HG03378 (cell line): Measurements from ENCODE around the gene SDHB.

Experiments used
- ATAC-seq: cut with Tn5 transposase; IDR thresholded peaks from one replicate; pipeline ENCODE4 v1.9.1; 2021; ENCODE audit warnings: mild to moderate bottlenecking, moderate library complexity; ENCODE audit not compliant: unreplicated experiment

The SDHB gene

DNA sequence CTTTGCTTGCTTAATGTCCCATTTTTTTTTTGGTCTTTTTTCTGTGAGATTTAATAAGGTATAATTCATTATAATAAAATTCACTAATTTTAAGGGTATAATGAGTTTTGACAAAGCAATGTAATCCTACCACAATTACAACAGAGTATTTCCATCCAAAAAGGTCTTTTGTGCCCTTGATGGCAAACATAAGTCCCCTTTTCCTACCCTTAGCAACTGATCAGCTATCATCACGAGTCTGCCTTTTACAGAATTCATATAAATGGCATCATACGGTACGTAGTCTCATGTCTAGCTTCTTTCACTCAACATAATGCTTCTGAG, 7.5 kb downstream of the SDHB start:
- ATAC-seq, result no peak

DNA sequence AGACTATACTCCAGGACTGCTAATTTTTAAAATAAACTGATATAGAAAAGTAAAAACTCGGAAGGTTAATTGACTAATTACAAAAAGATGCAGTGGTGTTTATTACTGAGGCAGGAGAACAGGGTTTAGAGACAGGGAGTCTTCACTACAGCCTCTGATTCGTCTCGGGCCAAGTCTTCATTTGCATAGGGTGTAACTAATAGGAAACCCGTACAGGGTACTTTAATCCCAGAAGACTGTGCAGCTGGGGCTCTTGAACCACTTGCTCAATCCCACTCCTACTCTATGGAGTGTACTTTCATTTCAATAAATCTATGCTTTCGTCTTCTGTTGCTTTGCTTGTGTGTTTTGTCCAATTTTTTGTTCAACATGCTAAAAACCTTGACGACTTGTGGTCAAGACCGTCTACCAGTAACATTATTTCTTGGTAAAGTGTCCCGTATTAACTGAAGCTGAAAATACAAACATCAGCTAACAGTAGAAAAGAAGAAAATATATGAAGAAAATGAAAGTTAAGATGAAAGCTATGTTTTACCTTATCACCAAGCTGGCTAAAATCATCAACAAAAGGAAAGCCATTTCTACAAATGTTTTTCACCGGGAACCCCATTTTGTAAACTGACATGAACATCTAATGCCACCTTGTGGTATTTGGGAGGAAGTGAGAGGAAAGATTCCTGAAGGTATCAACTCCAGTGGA, 8.0 kb downstream of the SDHB start:
- ATAC-seq, result no peak

DNA sequence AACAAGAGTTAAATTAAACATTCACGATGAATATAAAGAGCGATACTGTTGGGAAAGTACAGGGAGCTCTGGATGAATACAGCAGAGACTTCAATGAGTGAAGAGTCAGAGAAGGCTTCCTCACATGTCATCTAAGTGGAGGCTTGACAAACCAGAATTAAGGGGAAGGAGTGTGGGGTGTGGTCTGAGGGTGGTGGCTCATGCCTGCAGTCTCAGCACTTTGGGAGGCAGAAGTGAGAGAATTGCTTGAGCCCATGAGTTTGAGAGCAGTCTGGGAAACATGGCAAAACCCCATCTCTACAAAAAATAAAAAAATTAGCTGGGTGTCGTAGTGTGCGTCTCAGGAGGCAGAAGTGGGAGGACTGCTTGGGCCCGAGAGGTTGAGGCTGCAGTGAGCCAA, 8.7 kb downstream of the SDHB start:
- no peak for ATAC-seq

DNA sequence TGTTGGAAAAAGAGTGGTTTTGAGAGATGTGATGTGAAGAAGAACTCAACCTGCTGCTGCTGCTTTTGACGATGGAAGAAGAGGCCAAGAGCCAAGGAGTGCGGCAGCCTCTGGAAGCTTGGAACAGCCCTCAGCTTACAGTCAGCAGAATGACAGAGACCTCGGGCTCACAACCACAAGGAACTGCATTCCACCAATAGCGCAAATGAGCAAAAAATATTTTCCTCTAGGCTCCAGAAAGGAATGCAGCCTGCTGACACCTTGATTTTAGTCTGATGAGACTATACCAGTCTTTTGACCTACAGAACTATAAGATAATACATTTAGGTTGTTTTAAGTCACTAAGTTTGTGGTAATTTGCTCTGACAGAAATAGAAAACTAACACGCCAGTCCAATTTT, 10.2 kb downstream of the SDHB start:
- no peak for ATAC-seq

DNA sequence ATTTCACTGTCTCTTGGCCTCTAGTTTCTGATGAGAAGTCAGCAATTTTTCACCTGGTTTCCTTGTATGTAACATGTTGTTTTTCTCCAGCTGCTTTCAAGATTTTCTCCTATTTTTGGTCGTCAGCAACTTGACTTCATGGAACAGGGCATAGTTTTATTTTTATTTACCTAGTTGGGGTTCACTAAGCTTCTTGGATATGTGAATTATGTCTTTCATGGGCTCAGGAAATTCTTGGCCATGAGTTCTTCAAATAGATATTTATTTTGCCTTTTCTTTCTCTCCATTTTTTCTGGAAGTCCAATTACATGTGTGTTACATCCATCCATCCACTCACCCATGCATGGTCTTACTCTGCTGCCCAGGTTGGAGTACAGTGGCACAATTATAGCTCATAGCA, 13.7 kb downstream of the SDHB start:
- ATAC-seq, result no peak

DNA sequence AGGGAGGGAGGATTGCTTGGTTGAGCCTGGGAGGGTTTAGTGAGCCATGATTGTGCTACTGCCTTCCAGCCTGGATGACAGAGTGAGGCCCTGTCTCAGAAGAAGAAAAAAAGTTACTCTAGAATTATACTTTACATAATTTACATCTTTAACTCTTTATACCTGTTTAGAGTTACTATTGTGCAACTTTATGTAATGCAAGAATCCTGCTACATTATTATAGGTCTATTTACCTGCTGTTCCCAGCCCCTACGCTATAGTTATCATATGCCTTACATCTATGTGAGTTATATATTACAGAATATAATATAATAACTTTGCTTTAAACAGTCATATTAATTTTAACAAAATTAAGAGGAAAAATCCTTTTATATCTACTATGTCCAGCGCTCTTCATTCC, 14.3 kb downstream of the SDHB start:
- no peak for ATAC-seq

DNA sequence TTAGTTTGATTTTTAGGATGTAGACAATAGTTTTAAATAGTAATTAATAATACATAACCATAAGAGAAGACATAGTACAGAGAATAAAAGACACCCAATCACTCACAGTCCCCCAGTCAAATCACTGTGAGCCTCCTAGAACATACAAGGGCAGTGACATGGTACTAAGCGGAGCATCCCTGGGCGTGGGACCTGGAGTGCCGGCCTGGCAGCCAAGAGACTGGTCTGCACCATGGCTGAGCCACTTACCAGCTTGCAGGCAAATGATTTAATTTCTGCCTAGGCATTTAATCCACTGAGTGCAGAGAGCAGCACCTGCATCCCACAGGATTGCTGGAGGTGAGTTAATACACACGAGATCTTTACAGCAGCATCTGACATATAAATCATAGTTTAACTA, 20.4 kb downstream of the SDHB start:
- no peak for ATAC-seq

DNA sequence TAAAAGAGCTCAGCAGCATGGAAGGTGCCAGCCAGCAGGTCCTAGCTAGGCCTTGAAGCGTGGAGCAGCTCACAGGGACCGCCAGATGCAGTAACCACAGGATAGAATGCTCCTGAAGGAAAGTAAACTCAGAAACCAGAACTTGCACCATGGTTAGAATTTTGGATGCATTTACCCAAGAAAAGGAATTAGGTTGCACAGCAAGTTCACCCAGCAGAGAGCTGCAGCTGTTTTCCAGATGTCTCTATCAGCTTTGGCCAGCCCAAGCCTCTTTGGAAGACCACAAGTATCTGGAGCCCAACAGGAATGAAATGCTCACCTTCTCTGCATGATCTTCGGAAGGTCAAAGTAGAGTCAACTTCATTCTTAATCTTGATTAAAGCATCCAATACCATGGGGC, 21.1 kb downstream of the SDHB start:
- ATAC-seq, result no peak

DNA sequence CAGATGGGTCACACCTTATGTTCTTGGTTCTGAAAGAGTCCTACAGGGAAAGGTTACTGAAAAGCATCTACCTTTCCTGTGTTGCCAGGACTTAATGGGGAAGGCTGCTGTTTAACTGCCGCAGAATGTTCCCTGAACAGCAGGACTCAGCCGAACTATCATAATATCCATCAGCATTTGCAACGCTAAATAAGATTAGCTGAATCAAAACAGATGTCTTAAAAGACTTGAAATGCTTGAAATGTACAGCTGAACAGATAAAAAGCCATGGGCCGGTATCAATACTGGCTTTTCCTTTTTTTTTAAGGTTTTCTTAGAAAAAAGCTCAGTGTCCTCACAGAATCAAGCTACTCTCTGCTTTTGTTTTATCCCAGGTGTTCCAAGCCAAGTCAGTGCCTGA, 22.4 kb downstream of the SDHB start:
- ATAC-seq, result no peak

DNA sequence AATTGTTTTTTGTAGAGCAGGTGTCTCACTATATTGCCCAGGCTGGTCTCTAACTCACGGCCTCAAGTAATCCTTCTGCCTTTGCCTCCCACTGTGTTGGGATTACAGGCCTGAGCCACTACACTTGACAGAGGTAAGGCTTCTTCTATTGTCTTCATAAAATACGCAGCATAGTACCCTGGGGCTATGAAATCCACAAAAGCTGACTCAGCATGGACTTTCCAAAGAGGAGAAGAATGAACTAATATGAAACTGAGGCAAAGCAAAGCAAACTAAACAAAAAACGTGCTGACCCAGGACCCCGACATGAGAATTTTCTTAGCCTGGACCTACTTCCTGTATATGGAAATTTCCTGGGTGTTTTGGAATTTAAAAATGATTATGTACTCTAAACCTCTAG, 23.6 kb downstream of the SDHB start:
- ATAC-seq, result no peak

DNA sequence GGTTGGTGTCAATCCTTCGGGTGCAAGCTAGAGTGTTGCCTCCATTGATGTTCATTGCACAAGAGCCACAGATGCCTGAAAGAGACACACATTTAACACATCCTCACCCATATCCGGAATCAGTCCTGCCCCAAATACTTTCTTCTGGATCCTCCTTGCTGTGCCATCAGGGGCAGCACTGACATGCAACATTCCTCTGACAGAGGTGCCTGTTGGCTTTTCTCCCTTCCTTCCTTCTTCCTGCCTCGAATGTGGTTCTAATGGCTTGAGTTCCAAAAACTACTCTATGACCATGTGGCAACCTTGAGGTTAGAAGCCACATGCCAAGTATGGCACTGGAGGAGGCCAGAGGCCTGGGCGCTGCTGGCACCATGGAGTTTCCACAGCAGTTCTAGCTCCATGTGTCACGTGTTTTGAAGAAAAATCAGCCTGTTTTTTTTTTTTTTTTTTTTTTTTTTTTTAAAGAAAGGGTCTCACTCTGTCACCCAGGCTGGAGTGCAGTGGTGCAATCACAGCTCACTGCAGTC, 25.1 kb downstream of the SDHB start:
- no peak for ATAC-seq

DNA sequence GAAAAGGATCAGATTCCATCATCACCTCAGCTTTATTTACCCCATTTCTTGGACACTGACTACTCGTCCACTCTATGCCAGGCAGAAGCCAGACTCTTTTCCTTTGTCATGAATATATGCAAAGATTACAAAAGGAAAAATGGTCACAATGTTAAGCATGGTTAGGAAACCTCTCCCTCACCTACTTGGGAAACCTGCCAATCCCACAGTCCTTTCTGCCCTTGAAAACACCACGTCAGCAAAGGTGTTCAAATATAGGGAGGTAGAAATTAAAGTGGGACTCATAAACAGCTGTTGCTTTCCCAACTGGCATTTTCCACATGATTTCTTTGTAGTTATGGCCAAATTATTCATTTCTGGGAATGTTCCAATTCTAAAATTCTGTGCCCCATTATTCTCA, 25.9 kb downstream of the SDHB start:
- no peak for ATAC-seq

DNA sequence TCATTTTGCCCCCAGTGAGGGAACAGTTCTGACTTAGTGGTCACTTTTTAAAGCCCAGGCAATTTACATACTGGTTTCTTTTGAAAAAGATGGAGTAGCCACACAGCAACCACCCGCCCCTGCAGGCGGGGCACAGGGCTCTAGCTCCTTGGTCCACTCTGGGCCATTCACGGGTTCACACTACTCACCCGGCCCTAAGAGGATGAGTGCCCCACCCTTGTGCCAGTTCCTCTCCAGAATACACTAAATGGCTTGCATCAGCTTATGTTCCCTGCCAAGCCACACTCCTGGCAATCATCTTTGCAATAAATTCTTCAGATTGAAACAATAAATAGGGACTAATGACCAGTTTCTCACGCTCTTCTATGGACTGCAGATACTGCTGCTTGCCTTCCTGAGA, 26.4 kb downstream of the SDHB start:
- ATAC-seq, result no peak

DNA sequence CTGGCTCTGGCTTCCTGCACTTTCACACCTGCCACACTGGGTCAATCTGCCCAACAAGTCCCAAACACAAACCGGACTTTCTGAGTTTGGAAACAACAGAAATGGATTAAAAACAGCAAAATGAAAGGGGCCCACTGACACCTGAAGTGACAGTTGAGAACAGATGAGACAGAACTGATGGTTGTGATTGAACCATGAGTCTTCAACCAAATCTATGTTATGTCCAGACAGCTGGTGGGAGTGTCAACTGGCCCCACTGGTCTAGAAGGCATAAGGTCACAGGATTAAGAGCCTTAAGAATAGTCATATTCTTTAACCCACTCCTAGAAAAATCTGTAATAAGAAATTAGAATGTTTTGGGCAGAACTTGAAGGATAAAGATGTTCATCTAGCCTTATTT, 29.1 kb downstream of the SDHB start:
- no peak for ATAC-seq

DNA sequence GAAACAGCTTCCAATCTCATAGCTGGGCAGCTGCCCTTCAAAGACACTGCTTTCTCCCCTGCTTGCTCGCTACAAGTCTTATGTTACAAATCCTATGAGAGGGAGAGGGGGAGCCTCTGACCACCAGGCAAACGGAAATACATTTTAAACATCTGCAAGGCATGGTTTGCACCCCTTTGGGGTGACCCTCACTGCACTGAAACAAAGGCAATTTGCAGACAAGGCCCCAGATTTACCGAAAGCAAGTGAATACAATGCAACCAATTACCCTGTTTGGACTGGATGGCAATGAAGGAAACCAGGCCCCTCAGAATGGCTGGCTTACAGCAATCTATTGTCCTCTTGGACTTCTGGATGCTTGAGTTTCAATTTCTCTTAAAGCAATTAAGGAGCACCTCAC, 30.3 kb downstream of the SDHB start:
- no peak for ATAC-seq

DNA sequence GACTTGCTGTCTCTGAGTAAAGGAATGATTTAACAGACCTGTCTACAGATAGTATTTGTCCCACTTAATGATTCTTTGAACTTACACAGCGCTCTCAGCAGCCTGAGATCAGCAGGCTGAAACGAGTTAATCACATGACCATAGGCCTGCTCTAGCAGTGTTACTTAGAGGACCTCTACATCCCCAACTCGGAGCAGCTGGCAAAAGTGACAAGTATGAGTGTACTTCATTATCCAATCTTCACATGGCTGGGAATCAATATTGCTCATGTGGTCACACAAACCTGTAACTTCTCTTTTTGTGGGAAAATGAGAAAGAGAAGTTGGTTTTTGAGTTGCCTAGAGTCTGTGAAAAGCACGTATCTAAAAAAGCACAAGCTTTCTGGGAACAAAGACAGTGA, 30.7 kb downstream of the SDHB start:
- ATAC-seq, result no peak

DNA sequence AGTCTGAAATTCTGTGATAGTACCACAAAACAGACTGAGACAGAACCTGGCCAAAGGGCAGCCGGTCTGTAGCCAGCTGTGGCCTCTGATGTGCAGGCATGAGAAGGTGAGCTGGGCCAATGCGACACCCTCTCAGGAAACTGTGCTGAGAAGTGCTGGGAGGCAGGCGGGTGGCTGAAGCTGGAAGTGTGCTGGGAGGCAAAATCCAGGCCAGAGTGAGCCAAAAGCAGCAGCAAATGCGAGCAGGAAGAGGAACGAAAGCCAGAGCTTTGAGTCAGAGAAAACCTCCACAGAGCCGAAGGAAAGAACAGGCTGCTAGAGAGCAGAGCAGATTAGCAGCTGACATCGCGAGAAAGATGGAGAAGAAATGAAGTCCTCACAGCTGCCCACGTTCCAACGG, 31.9 kb downstream of the SDHB start:
- ATAC-seq, result no peak

DNA sequence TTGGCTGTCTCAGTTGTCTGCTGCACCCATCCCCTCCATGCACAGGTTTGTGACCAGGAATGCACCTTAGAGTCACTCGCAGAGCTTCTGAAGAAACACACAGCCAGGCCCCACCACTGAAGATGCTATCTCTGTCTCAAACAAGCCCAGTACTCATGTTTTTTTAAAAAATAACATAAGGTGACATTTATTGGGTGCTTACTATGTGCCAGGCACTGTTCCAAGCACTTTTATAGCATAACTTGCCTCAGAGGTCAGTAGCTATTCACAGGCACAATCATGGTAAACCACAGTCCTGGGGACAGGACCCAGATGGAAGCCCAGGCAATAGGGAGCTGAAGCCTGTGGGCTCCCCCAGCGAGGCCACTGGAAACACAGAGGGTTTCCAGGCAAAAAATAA, 33.3 kb downstream of the SDHB start:
- no peak for ATAC-seq

DNA sequence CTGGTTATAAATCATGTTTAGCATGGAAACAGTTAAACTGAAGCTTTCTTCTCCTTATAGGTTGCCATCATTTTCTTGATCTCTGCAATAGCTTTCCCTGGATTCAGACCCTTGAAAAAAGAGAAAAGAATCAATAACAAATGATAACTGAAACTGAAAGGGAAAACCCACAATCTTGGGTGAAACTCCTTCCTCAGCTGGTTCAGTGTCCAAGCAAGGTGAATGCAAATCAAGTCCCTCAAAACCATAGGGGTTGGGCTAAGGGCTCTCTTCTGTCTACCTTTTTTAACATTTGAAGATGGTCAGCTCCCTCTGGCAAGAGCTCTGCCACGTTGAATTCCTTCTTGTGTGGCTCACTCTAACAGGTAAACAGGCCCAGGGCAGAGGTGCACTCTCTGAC, 35.0 kb downstream of the SDHB start:
- ATAC-seq, result no peak

DNA sequence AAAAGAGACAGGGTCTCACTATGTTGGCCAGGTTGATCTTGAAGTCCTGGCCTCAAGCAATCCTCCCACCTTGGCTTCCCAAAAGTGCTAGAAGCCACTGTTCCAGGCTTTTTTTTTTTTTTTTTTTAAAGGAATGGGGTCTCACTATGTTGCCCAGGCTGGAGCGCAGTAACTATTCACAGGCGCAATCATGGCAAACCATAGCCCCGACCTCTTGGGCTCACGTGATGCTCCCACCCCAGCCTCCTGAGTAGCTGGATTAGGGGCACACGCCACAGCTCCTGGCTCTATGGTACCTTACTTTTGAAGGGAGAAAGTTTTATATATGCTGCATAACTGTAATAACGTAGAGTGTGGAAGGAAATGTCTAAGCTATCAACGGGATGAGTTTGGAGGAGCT, 36.4 kb downstream of the SDHB start:
- no peak for ATAC-seq

DNA sequence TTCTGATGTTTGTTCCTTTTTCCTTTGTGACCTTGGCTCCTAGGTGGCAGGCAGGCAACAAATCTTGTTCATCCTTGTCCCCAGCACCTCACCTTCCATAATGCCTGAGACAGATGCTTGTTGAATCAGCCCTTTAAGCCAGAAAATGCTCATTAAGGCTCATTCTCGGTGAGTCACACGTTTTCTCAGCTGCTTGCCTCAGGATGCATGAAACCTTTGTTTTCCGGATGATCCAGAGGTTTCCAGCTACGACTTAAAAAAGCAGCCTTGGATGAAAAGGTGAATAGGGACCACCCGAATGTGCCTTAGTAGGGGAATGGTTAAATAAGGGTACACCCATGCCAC, 37.5 kb downstream of the SDHB start:
- ATAC-seq, result no peak

DNA sequence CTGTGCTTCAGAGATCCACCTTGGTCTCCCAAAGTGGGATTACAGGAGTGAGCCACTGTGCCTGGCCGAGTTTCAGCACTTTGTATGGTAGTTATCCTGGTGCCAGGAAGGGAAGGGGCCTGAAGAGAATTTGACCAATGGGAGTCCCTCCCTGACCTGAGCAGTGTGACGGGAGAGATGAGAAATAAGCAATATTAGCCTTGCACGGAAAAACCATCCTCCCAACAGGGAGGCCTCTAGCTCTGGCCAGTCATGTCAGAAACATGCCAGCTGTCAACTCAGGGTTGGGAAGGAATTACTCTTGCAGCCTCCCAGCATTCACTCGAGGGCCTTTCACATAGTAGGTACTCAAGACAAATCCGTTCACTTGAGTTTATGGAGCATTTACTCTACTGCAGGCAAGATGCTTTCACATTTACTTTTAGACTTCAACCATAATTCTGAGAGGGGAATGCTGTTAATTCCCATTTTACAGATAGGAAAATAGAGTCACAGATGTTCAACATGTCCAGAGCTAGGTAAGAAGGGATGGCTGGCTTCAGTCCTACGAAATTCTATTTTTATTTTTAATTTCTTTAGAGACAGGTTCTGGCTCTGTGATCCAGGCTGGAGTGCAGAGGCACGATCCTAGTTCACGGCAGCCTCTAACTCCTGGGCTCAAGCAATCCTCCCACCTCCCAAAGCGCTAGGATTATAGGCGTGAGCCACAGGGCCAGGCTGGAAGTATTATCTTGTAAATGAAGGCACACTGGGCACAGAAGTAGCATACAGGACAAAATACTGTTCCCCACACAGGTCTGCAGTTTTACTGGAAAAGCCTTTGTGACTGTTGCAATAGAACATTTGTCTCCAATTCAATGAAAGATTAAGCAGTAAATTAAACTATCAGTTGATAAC, 38.9 kb downstream of the SDHB start:
- no peak for ATAC-seq
